DMS79 (cell line): ENCODE measurements around the gene UFD1.

Experiments
- DNase-seq: peaks from one replicate; lab custom pipeline; 2025; lab: John Stamatoyannopoulos, UW

UFD1 gene

DNA sequence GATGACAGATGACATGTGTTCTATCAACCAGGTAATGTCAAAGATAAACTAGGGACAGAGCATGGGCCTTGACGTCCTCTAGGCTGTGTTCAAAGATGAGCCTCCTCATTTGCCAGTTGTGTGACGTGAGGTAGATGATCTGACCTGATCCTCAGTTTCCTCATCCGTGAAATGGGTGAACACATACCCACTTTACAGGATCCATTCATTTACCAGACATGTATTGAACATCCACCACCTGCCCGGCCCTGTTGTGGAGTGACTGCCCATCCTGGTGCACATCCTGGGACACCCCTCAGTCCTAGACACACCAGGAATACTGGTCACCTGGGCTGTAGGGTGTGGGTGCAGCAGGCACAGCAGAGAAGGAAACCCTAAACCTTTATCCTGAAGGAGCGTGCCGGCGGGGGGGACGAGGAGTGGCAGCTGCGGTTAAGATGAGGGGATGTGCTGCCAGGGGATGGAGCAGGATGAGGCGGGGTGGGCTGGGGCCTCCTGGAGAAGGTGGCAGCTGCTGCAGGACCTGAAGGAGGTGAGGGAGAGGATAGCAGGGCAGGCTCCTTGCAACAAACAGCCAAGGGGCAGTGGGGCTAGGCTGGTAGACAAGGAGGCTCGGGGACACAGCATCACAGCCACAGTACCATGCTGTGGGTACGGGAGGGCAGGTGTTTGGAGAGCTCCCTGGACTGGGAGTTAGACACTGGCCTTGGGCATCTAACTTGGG, 36.8 kb upstream of the UFD1 start:
- no peak for DNase-seq

DNA sequence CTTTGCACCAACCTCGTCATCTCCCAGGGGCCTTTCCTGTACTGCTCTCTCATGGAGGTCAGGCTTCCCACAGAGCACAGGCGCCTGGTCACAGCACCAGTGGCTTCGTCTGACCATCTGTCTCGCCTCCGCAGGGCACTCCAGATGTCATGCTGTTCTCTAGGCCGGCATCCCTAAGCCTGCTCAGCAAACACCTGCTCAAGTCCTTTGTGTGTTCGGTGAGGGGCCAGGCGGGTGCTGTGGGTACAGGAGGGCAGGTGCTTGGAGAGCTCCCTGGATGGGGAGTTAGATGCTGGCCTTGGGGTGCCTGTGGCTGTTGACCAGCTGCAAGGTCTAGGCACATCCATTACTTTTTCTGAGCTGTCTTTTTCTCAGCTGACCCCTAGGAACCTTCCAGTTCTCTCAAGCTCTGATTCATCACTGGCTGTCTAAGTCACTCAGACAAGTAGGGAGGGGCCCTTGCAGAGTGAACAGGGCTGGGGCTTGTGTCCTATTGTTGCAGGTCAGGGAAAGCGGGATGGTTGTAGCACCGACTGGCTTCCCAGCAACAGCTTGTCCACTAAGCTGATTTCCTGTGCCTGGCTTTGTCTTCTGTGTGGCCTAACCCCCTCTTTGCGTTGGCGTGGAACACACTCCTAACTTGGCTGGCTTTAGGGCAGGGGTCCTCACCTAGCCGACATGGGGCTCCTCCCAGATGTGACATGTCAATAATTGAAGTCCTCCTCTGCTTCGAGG, 36.0 kb upstream of the UFD1 start:
- DNase-seq = no peak

DNA sequence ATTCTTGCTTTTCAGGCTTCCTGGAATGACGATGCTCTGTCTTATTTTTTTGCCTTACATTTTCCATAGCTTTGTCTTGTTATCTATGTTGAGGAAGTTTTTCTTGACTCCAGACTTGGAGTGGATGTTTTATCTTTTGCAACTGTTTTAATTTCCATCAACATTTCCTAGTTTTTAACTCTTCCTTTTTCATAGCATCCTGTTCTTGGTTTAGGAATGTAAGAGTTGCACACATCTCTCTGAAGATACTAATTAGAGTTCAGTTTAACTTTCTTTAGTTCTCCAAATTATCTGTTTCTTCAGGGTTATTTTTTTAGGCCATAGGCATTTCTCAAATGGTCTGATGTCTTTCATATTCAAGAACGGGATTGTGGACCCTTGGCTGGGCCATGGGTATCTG, 34.8 kb upstream of the UFD1 start:
- DNase-seq = no peak

DNA sequence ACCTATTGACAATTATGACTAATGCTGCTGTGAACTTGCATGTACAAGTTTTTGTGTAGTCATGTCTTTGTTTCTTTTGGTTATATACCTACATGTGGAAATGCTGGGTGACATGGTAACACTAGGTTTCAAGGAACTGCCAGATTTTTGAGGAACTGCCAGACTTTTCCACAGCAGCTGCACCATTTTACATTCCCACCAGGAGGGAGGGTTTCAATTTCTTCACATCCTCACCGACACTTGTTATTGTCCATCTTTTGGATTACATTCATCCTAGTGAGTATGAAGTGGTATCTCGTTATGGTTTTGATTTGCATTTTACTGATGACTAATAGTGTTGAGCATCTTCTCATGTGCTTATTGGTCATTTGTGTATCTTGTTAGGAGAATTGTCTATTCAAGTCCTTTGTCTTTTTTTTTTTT, 31.9 kb upstream of the UFD1 start:
- DNase-seq = no peak

DNA sequence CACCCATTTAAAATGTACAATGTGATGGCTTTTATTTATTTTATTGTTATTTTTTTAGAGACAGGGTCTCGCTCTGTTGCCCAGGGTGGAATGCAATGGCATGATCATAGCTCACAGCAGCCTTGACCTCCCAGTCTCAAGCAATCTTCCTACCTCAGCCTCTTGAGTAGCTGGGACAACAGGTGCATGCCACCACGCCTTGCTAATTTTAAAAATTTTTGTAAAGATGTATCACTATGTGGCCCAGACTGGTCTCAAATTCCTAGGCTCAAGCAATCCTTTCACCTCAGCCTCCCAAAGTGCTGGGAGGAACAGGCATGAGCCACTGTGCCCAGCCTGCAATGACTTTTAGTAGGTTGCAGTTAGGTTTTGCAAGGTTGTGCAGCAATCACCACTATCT, 30.9 kb upstream of the UFD1 start:
- DNase-seq = no peak

DNA sequence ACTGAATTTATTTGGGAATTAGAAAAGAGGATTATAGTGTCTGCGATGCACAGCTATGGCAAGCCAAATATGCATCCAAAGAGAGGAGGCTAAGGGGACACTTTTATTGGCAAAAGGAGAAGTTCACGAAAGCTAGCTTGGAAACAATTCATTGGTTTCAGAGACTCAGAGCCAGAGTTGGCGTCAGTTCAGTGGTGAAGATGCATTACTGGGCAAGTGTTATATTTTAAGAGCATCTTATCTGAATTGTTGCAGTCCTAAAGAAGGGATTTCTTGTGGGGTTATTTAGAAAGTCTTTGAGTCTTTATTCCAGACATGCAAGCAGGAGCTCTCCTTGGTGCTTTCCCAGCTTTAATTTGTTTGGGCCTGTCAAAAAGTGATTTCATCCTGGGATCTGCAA, 30.2 kb upstream of the UFD1 start:
- DNase-seq = no peak

DNA sequence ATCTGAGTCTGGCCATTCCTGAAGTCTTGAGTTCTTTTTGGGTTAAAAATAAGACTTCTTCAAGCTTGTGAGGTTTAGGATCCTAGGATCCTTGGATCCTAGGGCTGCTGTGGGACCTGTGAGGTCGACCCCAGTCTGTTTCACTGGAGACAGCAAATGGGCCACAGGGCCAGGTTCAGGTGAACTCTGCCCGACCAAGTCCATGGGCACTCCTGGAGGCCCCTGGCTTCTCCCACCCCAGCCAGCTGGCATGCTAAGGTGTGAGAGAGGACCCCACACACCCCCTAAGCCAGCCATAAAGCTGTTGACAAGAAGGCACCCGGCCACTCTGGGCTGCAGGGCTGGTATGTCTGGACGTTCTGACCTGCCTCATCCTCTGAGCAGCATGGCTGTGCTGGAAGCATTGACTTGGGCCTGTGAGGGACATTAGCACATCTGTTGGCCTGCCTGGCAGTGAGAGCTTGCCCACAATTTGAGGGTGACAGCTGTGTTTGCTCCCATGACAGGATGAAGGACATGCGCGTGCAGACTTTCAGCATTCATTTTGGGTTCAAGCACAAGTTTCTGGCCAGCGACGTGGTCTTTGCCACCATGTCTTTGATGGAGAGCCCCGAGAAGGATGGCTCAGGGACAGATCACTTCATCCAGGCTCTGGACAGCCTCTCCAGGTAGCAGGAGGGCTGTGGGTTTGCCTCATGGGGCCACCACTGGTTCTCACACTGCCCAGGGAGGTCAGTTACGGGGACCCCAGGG, 29.2 kb upstream of the UFD1 start:
- DNase-seq = no peak

DNA sequence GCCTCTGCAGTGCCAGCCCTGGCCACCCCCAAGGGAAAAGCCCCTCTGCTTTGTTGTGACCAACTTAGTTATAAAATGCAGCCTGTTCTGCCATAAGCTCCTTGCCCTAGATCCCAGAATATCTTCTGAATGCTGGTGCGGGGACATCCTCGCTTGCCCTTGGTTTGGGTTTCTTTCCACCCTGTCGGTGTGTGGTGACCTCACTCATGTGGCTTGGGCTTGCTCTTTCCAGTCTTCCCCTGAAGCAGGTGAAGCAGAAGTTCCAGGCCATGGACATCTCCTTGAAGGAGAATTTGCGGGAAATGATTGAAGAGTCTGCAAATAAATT, 28.5 kb upstream of the UFD1 start:
- DNase-seq = no peak

DNA sequence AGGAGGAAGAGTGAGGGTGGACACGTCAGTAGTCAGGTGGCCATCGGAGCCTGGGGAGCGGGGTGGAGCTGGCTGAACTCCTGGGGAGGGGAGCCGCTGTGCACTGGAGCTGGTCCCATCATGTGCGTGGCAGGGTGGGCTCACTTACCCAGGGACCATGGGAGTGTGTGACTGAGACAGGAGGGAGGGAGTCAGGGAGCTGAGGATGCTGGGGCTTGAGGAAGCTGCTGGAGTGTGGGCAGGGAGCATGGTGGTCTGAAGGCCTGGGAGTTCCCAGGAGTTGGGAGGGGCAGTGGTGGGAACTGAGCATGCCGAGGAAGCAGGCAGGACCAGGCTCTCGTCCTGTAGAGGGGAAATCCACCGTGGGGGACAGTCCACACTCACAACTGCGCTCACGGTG, 27.2 kb upstream of the UFD1 start:
- no peak for DNase-seq

DNA sequence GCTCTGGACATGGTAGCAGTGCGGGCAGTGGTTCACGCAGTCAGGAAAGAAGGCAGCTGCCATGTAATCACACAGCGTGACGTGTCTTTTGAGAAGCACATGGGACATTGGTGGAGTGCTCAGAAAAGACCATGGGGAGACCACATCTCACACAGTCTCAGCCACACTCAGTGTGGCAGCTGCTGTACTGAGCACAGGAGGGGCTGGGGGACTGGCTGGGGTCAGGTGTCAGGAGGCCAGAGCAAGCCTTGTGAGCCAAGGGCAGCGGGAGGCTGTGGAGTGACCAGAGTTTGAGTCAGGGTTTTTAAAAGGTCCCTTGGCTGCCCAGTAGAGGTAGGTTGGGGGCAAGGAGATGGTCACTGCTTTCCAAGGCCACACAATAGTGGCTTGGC, 26.7 kb upstream of the UFD1 start:
- DNase-seq = no peak

DNA sequence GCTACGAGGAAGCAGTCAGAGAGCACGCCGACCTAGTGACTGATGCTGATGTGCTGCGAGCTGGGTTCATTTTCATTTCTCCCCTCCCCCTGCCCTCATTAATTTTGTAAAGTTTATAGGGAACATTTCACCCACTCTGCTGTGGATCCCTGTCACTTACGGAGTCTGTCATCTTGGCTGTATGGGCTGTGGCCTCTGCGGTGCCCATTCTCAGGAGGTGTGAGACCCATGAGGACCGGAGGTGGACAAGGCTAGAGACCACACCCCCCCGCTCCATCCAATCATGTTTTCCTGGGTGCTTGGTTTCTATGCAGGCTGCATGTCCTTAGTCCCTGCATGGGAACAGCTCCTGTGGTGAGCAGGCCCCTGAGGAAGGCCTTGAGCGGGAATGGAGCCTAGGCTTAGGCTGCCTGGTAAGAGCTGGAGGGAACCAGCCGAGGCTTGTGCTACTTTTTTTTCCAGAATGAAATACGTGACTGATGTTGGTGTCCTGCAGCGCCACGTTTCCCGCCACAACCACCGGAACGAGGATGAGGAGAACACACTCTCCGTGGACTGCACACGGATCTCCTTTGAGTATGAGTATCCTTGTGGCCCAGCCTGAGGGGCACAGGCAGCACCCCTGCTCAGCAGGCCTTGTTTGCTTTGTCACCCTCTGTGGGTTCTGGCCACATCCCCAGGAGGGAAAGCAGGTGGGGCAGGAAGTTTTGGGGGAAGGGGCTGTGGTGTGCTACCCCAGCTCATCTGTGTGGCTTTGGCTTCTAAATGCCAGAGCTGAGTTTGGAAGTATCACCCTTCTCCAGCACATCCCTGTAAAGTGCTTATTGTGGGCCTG, 26.1 kb upstream of the UFD1 start:
- no peak for DNase-seq

DNA sequence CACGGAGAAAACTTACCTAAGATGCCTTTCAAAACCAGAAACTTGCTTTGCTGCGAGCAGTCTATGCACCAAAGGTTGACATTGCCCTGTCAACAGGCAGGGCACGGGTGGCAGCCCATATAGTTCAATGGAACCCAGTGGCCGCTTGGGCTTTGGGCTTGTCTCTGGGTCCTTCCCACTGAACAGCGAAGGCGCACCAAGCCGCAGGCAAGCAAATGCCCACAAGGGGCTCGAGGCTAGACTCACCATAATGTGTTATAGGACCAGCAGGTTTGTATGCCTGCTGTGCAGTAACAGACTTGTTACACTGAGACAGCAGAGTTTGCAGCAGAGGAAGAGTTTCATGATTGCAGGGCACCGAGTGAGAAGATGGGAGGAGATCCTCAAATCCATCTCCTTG, 24.9 kb upstream of the UFD1 start:
- DNase-seq = no peak

DNA sequence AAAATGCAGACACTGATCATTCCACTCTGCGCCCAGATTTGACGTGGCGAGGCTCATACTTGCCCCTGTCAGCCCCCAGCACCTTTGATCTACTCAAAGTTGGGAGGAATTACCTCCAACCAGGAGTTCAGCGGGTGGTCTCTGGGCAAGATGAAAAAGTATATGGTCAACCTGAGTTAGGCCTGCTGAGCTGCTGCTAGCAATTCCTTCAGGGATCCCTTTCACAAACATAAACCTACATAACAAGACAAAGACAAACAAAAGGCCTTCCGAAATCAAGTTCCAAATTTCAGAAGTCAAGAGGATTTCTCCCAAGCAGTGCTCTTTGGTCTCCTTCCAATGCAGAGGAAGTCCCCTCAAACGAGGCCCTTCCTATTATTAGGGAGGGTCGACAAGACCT, 24.4 kb upstream of the UFD1 start:
- no peak for DNase-seq

DNA sequence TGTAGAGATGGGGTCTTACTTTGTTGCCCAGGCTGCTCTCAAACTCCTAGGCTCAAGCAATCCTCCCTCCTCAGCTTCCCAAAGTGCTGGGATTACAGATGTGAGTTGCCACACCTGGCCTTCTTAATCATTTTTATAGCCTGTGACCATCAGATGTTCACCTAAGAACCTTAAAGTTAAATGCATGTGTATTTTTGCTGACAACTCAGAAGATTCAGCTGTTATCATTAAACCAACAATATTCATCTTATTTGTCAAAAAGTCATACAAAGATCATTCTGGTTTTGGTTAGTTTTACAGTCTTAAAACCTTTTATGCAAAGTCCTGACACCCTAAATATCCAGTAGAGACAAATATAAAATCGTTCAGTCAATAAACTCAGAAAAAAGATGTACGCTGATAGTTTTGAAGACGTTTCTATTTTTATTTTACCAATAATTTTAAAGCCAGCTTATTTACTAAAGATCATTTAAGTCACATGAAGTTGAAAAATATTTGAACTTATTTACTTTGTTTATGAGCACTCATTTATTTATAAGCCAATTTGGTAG, 23.0 kb upstream of the UFD1 start:
- DNase-seq = no peak

DNA sequence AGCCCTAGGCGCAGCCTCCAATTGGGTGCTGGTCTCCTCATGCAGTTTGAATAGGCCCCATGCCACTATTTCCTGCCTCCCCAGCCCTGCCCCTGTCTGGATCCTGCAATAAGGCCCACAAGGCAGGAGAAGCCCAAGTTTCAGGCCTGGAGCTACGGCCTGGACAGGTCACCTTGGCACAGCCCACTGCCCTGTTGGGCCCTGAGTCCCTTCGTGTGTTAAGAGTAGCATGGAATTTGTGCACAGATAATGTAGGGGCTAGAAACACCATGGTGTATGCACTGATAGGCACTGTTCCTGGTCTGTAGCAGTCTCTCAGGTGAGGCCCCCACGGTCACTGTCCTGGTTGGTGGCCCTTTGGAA, 20.9 kb upstream of the UFD1 start:
- no peak for DNase-seq

DNA sequence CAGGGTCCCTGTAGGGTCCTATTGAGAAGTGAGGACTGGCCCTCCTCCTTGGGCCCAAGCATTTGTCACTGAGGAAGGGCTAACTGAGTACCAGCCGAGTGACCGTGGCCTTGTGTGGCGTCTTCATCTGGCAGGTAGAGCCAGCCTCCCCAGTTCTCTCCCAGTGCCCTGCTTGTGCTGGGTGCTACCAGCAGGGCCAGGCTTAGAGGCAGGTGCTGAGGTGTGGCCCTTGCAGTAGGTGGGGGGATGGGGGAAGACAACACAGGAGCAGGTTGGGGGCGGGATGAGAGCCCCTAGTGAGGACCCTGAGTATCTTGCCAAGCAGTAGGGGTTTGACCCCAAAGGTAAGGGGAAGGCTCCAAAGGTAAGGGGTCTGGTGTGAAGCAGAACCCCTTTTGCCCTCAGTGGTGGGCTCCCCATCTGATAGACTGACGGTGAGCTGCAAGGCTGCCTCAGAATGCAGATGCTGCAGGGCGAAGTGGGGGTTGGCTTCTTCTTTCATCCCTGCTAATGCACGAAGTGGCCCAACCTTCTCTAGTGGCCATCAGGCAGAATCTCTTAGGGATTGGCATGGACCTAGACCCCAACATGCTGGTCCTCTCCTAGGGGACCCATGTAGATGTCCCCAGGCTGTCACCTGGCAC, 20.4 kb upstream of the UFD1 start:
- DNase-seq = no peak

DNA sequence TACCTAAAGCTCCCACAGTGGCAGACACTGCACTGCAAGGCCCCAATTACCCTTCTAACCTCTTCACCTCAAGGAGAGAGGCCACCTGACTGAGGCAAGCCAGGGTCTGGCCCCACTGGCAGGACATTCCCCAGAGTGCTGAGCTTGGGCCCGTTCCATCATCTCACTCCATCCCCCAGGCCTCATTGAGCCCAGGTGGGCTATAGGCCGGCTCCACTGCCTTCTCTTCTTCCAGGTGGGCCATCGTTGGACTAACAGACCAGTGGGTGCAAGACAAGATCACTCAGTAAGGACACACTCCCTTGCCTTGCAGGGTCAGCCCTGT, 19.8 kb upstream of the UFD1 start:
- DNase-seq = no peak

DNA sequence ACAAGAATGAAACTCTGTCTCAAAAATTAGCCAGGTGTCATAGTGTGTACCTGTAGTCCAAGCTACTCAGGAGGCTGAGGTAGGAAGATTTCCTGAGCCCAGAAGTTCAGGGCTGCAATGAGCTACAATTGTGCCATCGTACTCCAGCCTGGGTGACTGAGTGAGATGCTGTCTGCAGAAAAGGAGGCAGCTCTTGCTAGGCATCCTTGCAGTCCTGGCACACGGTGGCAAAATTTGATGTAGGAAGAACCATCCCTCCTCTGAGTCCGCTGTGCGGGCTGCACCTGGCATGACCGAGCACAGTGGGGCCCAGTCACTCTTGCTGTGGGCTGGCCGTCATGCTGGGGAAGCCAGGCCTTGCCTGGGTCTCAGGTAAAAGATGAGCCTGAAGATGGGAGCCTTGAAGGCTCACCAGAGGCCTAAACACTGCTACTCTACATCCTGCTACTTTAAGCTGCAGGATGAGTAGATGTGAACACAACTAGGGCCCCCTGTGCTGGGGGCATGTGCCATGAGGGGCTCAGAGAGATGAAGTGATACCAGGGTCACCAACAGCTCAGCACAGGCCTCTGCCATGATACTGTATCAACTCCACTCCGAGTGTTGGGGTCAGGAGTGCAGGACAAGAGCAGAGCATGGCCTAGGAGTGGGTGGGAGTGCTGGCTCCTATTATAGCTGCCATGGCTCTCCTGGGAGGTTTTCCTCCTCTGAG, 19.3 kb upstream of the UFD1 start:
- DNase-seq = no peak

DNA sequence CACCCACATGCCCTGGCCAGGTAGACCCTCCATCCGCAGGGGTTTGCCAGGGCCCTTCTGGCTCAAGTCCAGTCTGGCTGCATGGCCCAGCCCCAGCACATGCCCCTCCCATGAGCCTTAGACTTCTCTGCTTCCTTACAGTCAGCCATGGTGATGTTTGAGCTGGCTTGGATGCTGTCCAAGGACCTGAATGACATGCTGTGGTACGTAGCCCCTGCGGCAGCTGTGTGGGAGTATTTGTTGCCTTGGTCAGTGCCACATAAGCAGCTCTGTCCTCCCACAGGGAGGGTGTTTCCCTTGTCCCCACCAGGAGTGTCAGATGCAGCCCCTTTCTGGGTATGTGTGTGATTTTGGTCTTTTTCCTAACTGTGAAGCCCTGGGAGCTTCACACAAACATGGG, 18.3 kb upstream of the UFD1 start:
- DNase-seq = no peak

DNA sequence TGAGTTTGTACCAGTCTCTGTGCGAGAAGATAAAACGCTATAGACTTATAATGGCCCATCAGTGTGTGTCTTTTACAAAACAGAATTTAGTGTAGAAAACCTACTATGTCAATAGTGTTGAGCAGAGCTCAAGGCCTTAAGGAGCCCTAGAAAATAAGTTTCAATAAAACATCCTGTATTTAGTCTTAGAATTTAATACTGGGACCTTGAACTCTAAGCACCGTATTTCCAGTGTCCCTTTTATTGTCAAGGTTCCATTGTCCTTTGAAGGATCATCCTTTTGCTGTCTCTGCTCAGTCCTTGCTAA, 17.3 kb upstream of the UFD1 start:
- no peak for DNase-seq

DNA sequence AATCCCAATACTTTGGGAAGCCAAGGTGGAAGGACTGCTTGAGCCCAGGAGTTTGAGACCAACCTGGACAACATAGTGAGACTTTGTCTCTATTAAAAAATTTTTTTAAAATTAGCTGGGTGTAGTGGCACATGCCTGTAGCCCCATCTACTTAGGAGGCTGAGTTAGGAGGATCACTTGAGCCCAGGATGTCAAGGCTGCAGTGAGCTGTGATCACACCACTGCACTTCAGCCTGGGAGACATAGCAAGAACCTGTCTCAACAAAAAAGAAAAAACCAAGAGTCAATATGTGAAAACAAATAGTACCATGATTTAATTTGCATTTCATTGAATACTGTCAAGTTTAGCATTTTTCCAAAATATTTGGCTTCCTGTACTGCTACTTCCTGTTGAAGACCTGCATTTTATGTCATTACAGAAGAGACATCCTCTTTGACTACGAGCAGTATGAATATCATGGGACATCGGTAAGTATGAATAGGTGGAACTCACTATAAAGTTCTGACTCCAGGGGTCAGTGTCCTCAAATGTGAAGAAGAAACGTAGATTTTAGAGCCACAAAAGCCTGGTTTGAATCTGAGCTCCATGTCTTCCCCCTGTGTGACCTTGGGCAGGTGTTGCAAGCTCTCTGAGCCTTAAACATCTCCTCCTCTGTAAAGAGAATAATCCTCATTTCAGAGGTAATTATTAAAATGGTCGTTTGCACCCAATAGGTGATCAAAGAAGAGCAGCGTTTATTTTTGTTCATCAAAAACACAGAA, 16.8 kb upstream of the UFD1 start:
- no peak for DNase-seq
